SK-N-SH (cell line): Measurements from ENCODE around the gene PIP4K2A.

Experiments
- CTCF ChIP-seq: fragments of 200-600 bp; sonication (generic); IDR thresholded peaks from 2 replicates; pipeline ENCODE4 v1.6.1; 2017; ENCODE audit warnings: antibody characterized with exemption, mild to moderate bottlenecking, moderate library complexity
- ELF1 ChIP-seq: IDR thresholded peaks from 2 replicates; pipeline ENCODE4 v1.4.0; 2012
- GABPA ChIP-seq: IDR thresholded peaks from 2 replicates; pipeline ENCODE4 v1.4.0; 2012; ENCODE audit warnings: low read depth, mild to moderate bottlenecking
- NFIC ChIP-seq: IDR thresholded peaks from 2 replicates; pipeline ENCODE4 v1.4.0; 2012; ENCODE audit warnings: borderline replicate concordance
- POLR2AphosphoS5 ChIP-seq: IDR thresholded peaks from 2 replicates; pipeline ENCODE4 v1.6.1; 2012; ENCODE audit warnings: low read depth, low read length
- RCOR1 ChIP-seq: fragments of 150-350 bp; IDR thresholded peaks from 2 replicates; pipeline ENCODE4 v1.6.1; 2017; ENCODE audit warnings: antibody characterized with exemption, low read length
- REST ChIP-seq: IDR thresholded peaks from 2 replicates; pipeline ENCODE4 v1.6.1; 2012; ENCODE audit warnings: mild to moderate bottlenecking, low read depth, low read length, moderate library complexity
- TCF12 ChIP-seq: IDR thresholded peaks from 2 replicates; pipeline ENCODE4 v1.4.0; 2012
- TF ChIP-seq, protein P1 (sequence below): IDR thresholded peaks from 2 replicates; pipeline ENCODE4 v1.4.0; 2012; ENCODE audit warnings: low read depth

DNA sequence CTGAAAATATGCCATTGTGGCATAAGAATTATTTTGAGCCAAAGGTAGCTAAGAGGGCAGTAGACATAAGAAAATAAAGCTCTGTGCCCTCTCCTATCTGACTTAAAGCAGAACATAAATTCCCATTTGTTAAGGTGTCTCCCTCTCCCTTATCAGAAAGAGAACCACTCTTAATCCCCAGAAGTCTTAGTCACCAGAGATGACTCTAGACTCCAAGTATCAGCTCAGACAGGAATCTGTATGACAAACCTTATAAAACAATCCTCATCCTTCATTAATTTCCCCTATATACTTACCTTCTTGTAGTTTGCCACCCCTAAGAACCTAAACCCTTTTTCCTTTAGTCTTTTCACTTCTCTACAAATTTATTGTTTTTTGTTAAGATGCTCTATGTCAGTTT is 21.8 kb upstream of the PIP4K2A start:
- TF ChIP-seq CTCF (no peak), REST (no peak), NFIC (no peak), POLR2AphosphoS5 (no peak), ELF1 (no peak), TCF12 (no peak), GABPA (no peak), RCOR1 (no peak)
- TF ChIP-seq, protein P1, sequence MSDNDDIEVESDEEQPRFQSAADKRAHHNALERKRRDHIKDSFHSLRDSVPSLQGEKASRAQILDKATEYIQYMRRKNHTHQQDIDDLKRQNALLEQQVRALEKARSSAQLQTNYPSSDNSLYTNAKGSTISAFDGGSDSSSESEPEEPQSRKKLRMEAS, result no peak
